HCT116 (cell line): ENCODE measurements around the gene ZNF593. TPM values are rescaled to one million over a fixed set of nuclear protein-coding genes. Genes with fewer than 3 reads are reported as not detected.

ENCODE experiments used
- ATAC-seq: fragments of 200-7000 bp; cut with Tn5 transposase; 2 replicates; pipeline ENCODE4 v1.9.1; 2020; ENCODE audit warnings: mild to moderate bottlenecking, moderate library complexity
- BruUV-seq: library from RNA; stranded (reverse); fragments of 400-500 nt; replicated peaks from 2 replicates; lab custom pipeline; 2021; lab: Mats Ljungman, UMichigan
- CTCF ChIA-PET: fragments of 300-600 bp; sonication (Branson Sonifier 250); formaldehyde crosslinking; loops from one replicate; lab custom pipeline; 2021; ENCODE audit warnings: antibody characterized with exemption; lab: Charles Lee
- POLR2A ChIA-PET: fragments of 300-600, 350-600 bp; sonication (Branson Sonifier 250); formaldehyde crosslinking; loops from one replicate; lab custom pipeline; 2021; ENCODE audit warnings: antibody characterized with exemption; lab: Charles Lee
- RAD21 ChIA-PET, 2 experiments: fragments of 300-600 bp; sonication (Branson Sonifier 250); formaldehyde crosslinking; loops; one replicate each; lab custom pipeline; 2023; ENCODE audit warnings: low total read pairs in 2 of 2; ENCODE audit not compliant: uncharacterized antibody in 2 of 2, unreplicated experiment in 2 of 2, low non-redundant PET in 1 of 2; lab: Charles Lee
- DNase-seq: peaks from one replicate; pipeline ENCODE4 v3.0.0-alpha.2; 2010; ENCODE audit warnings: low read depth, low spot score
- H2AFZ ChIP-seq: fragments of 200-600 bp; shearing (Covaris generic), sonication (generic); 2 replicates; pipeline ENCODE4 v1.6.1; 2017; ENCODE audit warnings: low read depth, mixed run types, mixed read lengths, antibody characterized with exemption, low read length; ENCODE audit not compliant: poor library complexity, severe bottlenecking
- H3K27ac ChIP-seq: 2 replicates; pipeline ENCODE4 v1.5.1; 2012; ENCODE audit warnings: low read depth, low read length
- H3K27me3 ChIP-seq: fragments of 200-600 bp; sonication (generic); 2 replicates; pipeline ENCODE4 v1.6.1; 2016; ENCODE audit warnings: mixed run types, low read length, mixed read lengths; ENCODE audit not compliant: insufficient read depth
- H3K36me3 ChIP-seq, 2 experiments: fragments of 200-500 bp in 1 of 2; fragments of 200-600 bp in 1 of 2; sonication (Bioruptor generic) in 1 of 2; sonication (generic) in 1 of 2; 2 replicates each; pipeline versions ENCODE4 v1.5.1 to v1.6.1; 2014 to 2016; ENCODE audit warnings: low read length in 2 of 2, inconsistent platforms in 1 of 2, mixed read lengths in 1 of 2, mixed run types in 1 of 2; ENCODE audit not compliant: insufficient read depth in 2 of 2, control insufficient read depth in 1 of 2
- H3K4me1 ChIP-seq, 2 experiments: fragments of 200-600 bp in 1 of 2; sonication (generic) in 1 of 2; 2 replicates each; pipeline versions ENCODE4 v1.5.1 to v1.6.1; 2012 to 2017; ENCODE audit warnings: low read length in 2 of 2, inconsistent platforms in 1 of 2, mild to moderate bottlenecking in 1 of 2, mixed read lengths in 1 of 2, mixed run types in 1 of 2, moderate library complexity in 1 of 2; ENCODE audit not compliant: insufficient read depth in 2 of 2, control insufficient read depth in 1 of 2
- H3K4me2 ChIP-seq: fragments of 200-600 bp; sonication (generic); 2 replicates; pipeline ENCODE4 v1.6.1; 2017; ENCODE audit warnings: mixed run types, low read length, mixed read lengths
- H3K4me3 ChIP-seq, 2 experiments: fragments of 200-600 bp in 1 of 2; sonication (generic) in 1 of 2; replicated peaks in 1 of 2; 2 replicates each; pipeline ENCODE4 v1.5.1; 2011 to 2016; ENCODE audit warnings: low read length in 2 of 2, control low read depth in 1 of 2, low read depth in 1 of 2, mild to moderate bottlenecking in 1 of 2, mixed read lengths in 1 of 2, mixed run types in 1 of 2
- H3K79me2 ChIP-seq: fragments of 200-600 bp; sonication (generic); 2 replicates; pipeline ENCODE4 v1.6.1; 2017; ENCODE audit warnings: mild to moderate bottlenecking, mixed run types, low read length, moderate library complexity, mixed read lengths; ENCODE audit not compliant: insufficient read depth
- H3K9ac ChIP-seq: fragments of 200-600 bp; sonication (generic); 2 replicates; pipeline ENCODE4 v1.6.1; 2016; ENCODE audit warnings: low read length, mixed read lengths
- H3K9me2 ChIP-seq: fragments of 200-600 bp; sonication (generic), shearing (Covaris generic); 2 replicates; pipeline ENCODE4 v1.6.1; 2017; ENCODE audit warnings: mixed run types, mild to moderate bottlenecking, moderate library complexity; ENCODE audit not compliant: insufficient read depth
- H3K9me3 ChIP-seq, 2 experiments: fragments of 200-500 bp in 1 of 2; fragments of 200-600 bp in 1 of 2; sonication (Bioruptor generic) in 1 of 2; sonication (generic) in 1 of 2; 2 replicates each; pipeline ENCODE4 v1.6.1; 2014 to 2017; ENCODE audit warnings: low read length in 2 of 2, mixed read lengths in 2 of 2, inconsistent platforms in 1 of 2, low read depth in 1 of 2, mild to moderate bottlenecking in 1 of 2, mixed run types in 1 of 2, moderate library complexity in 1 of 2; ENCODE audit not compliant: control insufficient read depth in 1 of 2, insufficient read depth in 1 of 2
- H4K20me1 ChIP-seq: fragments of 200-600 bp; sonication (generic), shearing (Covaris generic); 2 replicates; pipeline ENCODE4 v1.6.1; 2017; ENCODE audit warnings: mixed run types, mild to moderate bottlenecking, moderate library complexity; ENCODE audit not compliant: insufficient read depth
- CEBPB ChIP-seq: IDR thresholded peaks from 2 replicates; pipeline ENCODE4 v1.6.1; 2012; ENCODE audit warnings: low read depth
- POLR2A ChIP-seq: IDR thresholded peaks from 2 replicates; pipeline ENCODE4 v1.7.0; 2011; ENCODE audit warnings: borderline replicate concordance; ENCODE audit not compliant: insufficient read depth, insufficient read length; ENCODE audit errors: extremely low read depth
- SIN3A ChIP-seq: IDR thresholded peaks from 2 replicates; pipeline ENCODE4 v1.6.1; 2012; ENCODE audit warnings: low read depth
- intact Hi-C: fragments of 100-400 bp; cut with micrococcal nuclease; formaldehyde crosslinking; loops from 2 replicates; pipeline ENCODE4 v1.10.0; 2022
- total RNA-seq: library from RNA; stranded (reverse); gene quantifications from one replicate; pipeline ENCODE4 v1.2.1, GENCODE V29; 2021; ENCODE audit not compliant: unreplicated experiment
- TF ChIP-seq, protein P1 (sequence below): IDR thresholded peaks from 2 replicates; pipeline ENCODE4 v1.6.1; 2012
- TF ChIP-seq, protein P2 (sequence below): IDR thresholded peaks from 2 replicates; pipeline ENCODE4 v1.6.1; 2012; ENCODE audit warnings: low read depth

The ZNF593 gene
- total RNA-seq, 1 experiment from 2014 or later, result 62.4 TPM

DNA sequence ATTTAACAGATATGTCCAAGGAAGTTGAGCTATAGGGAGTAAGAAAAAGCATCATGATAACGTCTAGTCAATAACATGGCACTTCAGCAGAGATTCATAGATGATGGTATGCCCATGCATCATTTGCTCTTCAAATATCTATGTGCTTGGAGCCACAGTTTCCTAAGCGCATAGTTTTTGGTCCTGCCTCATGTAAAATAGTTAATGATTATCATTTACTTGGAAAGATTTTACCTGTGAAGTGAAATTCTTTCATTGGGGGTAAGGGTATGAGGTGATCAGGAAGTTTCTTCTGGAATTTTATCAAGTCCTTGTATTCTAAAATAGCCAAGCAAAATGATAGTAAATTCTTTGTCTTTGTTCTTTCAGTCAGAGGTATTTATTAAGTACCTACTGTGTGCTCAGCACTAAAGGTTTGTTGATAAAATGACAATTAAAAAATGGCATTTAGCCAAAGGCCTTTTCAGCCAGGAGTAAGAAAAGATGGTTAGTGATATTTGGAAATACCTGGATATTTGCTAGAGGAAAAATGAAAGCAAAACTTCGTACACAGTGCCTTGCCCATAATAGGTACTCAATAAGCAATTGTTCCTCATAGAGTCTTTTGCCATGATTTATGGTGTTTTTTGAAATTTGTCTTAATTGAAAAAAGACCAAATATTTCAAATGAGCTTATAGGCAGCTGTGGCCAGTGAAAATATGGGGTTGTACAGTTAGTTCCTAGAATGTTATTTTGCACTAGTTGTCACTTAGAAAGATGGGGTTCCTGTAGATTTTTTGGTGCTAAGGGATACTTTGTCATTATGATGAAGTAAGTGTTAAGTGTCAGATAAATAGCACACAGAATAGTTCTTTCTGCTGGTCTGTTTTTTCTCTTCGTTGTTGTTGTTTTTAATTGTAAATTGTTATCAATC, 45.0 kb upstream of the ZNF593 start:
- ChIA-PET POLR2A (interaction anchor here (1.5 kb wide), 1 partner anchor 20 kb away, joined by 3 read pairs; no protein-coding TSS in a partner anchor), CTCF (interaction anchor here (0.6 to 2.1 kb wide), 5 partner anchors 9 to 399 kb away, joined by 3 to 18 read pairs (median 4); no protein-coding TSS in a partner anchor), RAD21 (no interaction called here)
- no peak overlapping the region for H3K9ac ChIP-seq
- H3K4me1 ChIP-seq, result peaks cover 13 to 44% of the 10 kb centered on the region in 2 experiments
- H2AFZ ChIP-seq, result no peak overlapping the region
- no peak overlapping the region for H3K4me2 ChIP-seq
- no peak for ATAC-seq
- H3K27me3 ChIP-seq, result no peaks in the 10 kb centered on the region
- no peaks in the 10 kb centered on the region for H3K36me3 ChIP-seq
- intact Hi-C loops, result no loop called here
- TF ChIP-seq SIN3A, result no peak
- no peak for TF ChIP-seq POLR2A
- no peak for TF ChIP-seq CEBPB
- TF ChIP-seq, protein P1, sequence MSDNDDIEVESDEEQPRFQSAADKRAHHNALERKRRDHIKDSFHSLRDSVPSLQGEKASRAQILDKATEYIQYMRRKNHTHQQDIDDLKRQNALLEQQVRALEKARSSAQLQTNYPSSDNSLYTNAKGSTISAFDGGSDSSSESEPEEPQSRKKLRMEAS, result no peak
- TF ChIP-seq, protein P2, sequence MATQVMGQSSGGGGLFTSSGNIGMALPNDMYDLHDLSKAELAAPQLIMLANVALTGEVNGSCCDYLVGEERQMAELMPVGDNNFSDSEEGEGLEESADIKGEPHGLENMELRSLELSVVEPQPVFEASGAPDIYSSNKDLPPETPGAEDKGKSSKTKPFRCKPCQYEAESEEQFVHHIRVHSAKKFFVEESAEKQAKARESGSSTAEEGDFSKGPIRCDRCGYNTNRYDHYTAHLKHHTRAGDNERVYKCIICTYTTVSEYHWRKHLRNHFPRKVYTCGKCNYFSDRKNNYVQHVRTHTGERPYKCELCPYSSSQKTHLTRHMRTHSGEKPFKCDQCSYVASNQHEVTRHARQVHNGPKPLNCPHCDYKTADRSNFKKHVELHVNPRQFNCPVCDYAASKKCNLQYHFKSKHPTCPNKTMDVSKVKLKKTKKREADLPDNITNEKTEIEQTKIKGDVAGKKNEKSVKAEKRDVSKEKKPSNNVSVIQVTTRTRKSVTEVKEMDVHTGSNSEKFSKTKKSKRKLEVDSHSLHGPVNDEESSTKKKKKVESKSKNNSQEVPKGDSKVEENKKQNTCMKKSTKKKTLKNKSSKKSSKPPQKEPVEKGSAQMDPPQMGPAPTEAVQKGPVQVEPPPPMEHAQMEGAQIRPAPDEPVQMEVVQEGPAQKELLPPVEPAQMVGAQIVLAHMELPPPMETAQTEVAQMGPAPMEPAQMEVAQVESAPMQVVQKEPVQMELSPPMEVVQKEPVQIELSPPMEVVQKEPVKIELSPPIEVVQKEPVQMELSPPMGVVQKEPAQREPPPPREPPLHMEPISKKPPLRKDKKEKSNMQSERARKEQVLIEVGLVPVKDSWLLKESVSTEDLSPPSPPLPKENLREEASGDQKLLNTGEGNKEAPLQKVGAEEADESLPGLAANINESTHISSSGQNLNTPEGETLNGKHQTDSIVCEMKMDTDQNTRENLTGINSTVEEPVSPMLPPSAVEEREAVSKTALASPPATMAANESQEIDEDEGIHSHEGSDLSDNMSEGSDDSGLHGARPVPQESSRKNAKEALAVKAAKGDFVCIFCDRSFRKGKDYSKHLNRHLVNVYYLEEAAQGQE, result no peak
- H3K27ac ChIP-seq, result no peak overlapping the region
- no peak overlapping the region for H3K4me3 ChIP-seq
- H3K79me2 ChIP-seq, result peaks cover 4% of the 10 kb centered on the region; the same call in 1 of the 2 replicates
- DNase-seq, result no peak
- no peaks in the 10 kb centered on the region for H3K9me3 ChIP-seq
- no TSS peak for BruUV-seq
- H4K20me1 ChIP-seq, result peaks cover 3% of the 10 kb centered on the region; the same call in 1 of the 2 replicates
- H3K9me2 ChIP-seq, result no peaks in the 10 kb centered on the region
